HG02759 (cell line): ENCODE measurements around the gene USH2A.

Source experiments
- ATAC-seq: cut with Tn5 transposase; IDR thresholded peaks from one replicate; pipeline ENCODE4 v1.9.1; 2021; ENCODE audit warnings: mild to moderate bottlenecking, moderate library complexity; ENCODE audit not compliant: unreplicated experiment

USH2A gene

DNA sequence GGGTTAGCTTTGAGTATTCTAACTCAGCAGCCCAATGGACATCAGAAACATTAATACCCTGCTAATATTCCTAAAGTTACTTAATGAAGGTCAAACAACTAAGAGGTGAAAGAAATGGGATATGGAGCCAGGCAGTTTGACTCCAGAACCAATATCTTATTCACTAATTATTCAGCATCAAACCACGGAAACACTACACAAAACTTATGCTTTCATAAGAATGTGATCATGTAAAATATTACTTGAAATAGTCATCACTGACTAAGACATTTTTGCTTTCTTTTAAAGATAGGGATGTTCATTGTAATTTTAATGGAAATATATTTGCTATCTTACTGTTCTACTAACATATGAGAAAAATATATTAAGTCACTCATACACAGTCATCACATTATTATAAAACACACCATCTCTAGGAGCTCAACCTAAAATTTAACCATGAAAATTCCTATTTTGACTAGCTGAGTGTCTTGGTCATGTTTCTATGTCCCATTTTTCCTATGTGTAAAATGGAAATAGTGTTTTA, 615.3 kb downstream of the USH2A start:
- ATAC-seq, result no peak

DNA sequence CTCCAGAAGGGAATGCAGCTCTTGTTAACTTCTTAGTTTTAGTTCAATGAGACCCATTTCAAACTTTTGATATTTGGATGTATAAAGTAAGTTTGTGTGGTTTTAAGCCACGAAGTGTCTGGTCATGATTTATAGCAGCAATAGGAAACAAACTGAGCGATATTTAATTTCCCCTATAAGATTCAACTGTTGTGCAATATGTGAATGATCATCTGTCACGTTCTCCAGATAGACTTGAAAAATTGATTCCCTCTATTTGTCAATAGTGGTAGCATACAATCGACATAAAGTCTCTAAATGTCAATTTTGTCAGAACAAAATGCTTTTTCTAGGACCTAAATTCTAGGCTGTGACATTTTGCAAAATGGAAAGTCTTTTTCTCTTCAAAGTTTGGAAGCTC, 616.0 kb downstream of the USH2A start:
- no peak for ATAC-seq

DNA sequence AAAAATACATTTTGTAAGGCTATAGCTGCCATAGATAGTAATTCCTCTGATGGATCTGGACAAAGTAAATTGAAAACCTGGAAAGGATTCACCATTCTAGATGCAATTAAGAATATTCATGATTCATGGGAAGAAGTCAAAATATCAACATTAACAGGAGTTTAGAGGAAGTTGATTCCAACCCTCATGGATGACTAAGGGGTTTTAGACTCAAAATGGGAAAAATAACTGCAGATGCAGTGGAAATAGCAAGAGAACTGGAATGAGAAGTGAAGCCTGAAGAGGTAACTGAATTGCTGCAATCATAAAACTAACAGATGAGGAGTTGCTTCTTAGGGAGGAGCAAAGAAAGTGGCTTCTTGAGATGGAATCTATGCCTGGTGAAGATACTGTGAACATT, 625.4 kb downstream of the USH2A start:
- no peak for ATAC-seq

DNA sequence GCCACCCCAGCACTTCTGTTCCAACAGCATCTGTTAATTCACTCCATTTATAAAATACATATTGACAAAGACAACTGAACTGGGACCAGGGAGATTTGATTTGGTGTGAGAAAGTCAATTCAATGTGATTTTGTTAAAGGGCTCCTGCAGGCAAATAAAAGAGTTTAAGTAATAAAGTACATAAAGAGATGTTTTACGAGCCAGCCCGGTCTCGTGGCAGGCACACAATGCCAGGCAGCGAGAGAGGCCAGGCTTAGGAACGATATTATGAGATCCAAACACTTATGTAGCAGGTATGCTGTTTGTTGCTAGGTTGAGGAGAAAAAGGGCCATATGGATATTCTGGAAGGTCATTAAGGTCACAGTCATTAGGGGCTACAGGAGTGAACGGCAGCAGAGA, 629.1 kb downstream of the USH2A start:
- ATAC-seq, result no peak

DNA sequence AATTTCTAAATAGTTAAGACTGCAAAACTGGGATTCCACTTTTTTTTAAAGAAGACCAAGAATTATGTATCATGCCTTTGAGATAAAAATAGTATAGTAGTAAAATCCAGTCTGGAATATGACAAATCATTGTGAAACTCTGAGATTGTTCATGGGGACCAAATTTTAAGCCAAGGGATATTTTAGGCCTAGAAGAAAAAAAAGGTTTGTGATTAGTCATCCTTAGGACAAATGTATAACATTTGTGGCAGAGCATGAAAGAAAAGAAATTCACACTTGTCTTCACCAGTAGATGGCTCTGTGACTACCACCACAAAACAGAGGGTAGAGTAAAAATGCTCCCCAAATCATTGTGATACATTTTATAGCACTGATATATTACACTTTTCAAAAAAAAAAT, 630.1 kb downstream of the USH2A start:
- no peak for ATAC-seq

DNA sequence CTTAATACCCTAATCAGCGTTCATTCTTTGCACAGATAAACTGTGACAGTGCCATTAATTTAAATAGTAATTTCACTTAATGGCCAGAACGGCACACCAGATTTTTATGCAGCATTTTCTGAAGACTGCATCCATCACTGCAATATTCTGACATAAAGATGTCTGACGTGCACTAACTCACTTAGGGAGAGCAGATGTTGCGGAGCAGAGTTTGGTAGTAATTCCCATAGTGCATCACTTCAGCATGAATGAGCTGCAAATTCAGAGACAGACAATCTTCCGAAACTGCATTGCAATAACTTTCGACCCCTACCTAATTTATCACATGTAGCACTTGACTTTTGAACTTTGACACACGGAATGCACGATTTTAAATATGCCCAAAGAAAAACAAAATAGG, 630.8 kb downstream of the USH2A start:
- no peak for ATAC-seq

DNA sequence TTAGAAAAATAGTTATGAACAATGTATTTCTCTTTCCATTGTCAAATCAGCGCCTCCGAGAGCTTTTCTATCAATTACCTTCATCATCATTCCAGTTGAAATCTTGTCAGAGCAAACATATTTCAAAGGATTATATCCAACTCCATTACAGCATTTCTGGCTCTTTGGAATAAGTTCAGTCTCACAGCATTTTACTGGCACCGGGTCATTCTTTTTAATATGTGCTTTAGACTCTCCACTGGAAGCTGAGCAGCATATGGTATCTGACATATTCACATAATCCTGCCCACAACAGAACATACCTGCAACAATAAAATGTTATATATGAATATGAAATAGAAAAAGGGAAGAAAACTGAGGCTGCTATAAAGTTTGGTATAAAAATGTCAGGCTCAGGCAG, 633.3 kb downstream of the USH2A start:
- no peak for ATAC-seq

DNA sequence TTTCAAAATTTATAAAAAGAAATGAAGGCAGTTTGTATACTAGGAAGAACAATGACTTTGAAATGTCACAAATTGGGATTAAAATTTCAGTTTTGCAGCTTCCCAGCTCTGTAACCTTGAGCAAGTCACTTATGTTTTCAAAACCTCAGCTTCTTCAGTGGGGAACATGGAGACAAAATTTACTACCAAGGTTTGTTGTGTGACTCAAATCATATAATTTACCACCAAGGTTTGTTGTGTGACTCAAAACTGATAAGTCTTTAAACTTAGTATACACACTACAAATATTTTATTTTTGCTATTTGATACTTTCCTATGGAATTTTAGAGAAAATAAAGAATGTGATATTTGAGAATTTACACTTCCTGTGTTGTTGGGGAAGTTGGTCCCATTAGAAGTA, 636.3 kb downstream of the USH2A start:
- no peak for ATAC-seq

DNA sequence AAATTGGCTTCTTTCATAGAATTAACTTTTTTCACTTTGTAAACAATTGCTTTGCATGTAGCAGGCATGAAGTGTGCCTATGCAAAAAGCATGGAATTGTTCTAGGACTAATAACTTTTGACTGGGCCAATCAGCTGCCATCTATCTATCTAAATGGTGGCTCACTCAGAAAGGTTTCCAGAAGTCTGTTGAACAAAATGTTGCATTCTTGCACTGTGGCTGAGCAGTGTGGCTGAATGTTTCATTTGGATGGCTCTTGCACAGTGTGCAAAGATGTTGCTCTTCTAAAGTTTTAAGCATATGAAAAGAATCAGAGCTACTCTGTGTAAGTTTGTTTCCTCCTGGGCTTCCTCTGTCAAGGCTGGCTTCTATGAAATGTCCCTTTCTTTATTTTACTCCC, 642.6 kb downstream of the USH2A start:
- no peak for ATAC-seq

DNA sequence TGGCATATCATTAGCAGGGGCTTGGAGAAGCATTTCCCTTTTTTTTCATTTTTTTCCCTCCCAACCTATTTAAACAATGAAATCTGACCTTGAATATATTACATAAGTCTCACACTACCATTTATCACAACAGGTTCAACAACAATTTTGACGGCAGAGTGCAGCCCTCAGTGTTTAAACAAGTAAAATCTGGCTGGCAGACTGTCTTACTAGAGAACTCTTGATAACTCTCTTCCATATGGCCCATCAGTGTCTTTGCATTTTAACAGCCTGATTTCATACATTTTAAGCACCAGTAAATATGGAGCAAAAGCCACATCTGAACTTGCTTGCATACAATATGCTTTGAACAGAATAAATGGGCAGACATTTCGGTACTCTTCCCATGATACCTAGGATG, 643.1 kb downstream of the USH2A start:
- ATAC-seq, result no peak

DNA sequence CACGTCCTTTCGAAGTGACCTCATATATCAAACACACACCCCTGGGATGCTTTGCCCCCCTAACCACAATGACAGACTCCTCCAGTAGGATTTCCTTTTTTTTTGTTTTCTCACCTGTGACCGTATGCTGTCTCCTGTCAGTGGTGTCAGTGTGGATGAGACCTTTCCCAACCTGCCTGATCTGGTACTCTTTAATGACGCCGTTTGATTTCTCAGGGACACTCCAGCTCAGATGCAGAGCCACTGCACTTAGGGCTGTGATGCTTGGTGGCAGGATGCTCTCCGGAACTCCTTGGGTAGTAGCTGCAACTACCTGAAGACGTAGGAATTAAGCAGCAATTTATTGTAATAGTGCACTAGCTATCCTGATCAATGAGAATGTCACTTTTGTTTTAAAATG, 643.5 kb downstream of the USH2A start:
- ATAC-seq, result no peak

DNA sequence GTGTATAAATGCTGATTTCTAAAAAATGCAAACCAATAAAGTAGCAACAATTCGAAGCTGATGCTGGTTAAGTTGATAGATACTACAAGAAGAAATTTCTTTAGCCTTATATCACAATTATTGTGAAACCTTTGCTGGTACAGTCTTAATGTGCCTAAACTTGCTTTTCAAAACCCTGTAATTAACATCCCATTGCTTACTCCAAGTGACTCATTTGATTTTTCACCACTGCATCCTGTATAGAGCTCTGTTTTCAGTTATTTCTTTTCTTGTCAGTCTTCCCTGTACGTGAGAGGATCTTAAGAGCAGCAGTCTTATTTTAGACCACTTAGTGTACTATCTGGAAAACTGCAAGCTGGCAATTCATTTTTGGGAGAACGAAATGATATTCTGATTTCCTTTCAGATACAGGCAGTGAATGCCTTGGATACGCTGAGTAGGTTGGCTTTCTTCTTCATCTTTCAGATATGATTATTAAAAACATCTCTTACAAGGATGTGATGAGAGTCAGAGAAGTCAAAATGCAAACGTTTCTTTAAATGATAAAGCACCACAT, 645.8 kb downstream of the USH2A start:
- ATAC-seq, result no peak

DNA sequence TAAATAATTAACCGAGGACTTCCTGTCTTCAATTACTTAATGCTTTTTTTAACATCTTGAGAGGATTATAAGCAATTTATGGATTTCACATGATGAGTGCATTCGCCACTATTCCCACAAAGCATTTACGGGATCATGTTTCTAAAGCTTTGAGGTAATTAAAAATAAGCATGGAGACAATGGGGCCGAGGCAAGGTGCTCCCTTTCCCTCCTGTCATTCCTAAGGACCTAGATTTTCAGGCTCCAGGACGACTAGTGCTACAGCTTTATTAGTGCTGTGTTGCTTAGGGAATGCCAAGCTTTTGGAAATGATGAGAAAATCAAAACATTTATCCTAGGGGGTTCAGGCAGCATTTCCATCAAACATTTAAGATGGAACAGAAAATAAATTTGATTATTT, 646.9 kb downstream of the USH2A start:
- ATAC-seq, result no peak

DNA sequence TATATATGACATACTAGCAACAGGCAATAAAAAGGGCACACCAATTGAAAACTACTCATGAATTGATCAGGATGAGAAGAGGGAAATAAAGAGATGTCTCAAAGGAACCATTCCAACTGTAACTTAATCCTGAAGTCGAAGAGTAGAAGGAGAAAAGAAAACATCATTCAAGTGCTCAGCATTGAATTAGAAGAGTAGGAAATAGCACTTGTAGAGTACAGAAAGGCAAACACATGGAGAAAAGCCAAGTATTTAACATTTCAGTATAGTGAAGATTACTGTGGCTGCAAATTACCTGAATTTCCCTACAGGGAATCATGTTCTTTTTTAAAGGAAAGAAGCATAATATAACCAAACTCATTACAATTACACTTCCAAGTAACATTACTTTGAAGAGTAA, 651.1 kb downstream of the USH2A start:
- no peak for ATAC-seq

DNA sequence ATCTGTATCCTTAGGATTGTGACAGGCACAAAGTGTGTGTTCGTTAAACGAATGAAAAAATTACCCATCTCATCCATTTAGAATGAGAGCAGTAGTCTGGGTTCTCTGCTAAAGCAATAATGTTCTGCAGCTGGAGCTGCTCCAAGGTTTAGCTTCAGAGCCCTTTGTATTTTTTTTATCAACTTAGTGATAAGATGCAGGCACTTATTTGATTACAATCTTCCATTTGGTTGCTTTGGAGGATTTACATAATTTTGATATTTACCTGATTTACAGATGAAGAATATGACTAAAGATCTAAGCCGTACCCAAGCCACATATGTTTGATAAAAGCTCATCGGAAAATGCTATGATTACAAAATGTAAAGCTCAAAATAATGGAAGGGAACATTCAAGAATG, 654.9 kb downstream of the USH2A start:
- ATAC-seq, result no peak

DNA sequence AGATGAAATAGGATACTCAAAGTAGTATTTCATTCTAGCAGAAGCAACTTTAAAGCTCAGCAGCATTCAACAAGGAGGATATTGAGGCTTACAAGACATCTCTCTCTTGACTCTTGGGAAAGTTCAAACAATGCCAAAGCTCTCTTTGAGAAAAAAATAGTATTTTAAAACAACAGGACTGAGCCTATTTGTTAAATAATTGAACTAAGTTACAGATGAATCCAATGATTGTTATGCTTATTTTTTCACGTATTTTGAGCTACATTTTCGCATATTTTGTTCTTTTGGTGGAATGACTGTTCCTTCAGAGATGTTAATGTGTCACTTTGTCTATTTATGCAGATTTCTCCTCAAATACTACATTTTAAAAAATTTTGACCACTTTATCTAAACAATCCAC, 655.5 kb downstream of the USH2A start:
- ATAC-seq, result no peak

DNA sequence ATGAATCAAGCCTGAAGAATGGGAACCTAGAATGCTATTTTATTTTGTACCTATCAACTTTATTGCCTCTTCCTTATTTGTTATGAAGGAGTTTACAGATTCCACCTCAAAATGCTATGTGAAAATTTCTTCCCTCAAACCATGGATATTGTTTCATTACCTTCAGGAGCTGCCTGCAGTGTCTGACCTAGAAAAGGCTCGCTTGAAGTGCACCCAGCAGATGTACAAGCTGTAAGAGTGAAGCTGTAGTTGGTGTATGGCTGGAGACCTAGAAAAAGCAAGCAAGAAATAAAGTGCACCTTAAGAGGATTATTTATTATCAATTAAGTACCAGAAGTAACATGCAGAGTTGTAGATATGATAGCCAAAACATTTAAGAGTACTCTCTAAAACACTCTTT, 656.7 kb downstream of the USH2A start:
- ATAC-seq, result no peak

DNA sequence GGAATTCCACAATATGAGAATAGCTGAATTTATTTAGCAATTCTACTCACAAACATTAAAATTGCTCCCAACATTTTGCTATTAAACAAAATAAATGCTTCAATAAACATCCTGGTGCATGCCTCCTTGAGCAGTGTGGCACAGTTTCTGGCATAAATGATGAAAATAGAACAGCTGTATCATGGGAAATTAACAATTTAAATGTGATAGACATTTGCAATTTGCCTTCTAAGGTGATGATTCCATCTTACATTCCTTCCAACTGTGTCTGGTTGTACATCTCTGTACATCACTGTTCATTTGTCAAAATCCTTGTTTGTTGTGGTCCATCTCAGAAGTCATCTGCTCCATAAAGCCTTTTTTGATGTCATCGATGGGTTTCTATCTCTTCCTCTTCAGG, 657.4 kb downstream of the USH2A start:
- no peak for ATAC-seq

DNA sequence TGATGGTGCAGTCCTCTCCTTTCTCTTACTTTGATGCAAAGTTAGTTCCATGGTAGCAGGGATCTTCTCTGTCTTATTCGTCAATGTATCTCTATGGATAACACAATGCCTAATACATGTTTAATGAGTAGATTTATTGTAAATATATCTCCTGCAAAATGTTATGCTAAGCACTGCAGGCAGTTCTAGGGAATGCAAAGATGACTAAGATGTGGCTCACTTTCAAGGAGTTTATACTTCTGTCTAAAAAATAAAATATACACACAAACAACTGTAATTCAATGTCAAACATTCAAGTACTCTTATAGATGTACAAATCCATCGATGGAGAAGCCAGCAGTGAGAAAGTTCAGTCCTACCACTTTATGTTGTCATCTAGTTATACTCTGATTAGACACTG, 661.8 kb downstream of the USH2A start:
- no peak for ATAC-seq

DNA sequence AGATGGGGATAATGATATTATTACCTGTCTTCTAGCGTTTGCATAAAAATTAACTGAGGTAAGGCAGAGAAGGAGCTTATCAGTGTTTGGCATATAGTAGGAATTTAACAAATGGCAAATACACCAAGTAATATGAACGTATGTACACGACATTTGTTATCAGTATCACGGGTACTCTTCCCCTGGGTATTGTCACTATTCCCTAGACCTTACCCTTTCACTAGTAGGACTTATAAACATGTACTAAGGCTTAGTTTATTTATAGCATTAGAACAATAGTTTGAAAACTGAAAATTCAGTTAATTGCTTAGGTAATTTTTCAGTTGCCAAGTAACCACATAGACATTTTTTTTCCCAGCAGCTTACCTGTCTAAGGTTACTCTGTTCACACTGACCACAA, 669.1 kb downstream of the USH2A start:
- ATAC-seq, result no peak

DNA sequence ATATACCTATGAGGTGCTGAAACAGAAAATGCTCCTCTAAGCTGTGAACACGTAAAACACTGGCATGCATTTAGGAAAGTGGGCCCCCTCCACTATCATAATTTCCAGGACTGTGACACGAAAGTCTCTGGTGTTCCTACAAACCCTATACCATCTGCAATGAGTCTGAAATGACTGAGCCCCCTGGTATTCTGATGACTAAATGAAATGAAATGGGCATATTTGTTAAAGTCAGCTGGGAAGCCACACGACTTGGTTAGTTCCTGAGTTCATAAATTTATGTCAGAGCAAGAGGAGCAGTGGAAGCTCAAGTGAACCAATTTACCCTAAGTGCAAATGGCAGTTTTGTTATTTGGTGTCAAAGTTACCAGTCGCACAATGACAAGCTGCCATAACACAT, 673.8 kb downstream of the USH2A start:
- ATAC-seq, result no peak

DNA sequence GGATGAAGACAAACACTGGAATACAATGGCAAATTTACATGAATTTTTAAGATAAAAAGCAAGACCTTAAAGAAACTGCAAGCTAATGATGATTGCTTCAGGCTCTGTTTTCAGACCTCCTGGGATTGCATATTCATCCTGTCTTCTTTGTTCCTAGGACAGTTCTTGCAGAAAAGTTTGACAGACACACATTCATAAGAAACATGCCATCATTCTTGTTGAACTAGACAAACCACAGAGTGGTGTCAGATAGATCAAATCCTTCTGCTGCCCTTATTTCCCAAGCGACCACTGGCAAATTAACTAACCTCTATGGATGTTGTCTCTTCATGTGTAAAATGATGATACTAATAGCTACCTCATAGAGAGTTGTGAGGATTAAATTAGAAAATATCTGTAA, 674.8 kb downstream of the USH2A start:
- no peak for ATAC-seq

DNA sequence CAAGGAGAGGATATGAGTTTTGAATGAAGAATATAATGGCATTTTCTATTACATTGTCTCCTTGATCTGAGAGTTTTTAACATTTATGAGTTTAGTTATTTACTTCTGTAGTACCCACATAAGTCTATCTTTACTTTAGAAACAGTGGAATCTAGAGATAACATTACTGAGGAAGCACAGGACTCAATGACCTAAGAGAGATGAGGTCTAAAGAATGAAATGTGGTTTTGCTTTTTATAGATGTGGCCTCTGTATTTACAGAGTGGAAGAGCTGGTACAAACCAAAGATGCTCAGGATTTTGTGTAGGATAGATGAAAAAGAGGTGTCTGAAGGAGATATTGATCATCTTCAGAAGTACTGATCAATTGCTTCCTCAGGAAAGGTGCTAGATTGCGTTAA, 678.8 kb downstream of the USH2A start:
- ATAC-seq, result no peak

DNA sequence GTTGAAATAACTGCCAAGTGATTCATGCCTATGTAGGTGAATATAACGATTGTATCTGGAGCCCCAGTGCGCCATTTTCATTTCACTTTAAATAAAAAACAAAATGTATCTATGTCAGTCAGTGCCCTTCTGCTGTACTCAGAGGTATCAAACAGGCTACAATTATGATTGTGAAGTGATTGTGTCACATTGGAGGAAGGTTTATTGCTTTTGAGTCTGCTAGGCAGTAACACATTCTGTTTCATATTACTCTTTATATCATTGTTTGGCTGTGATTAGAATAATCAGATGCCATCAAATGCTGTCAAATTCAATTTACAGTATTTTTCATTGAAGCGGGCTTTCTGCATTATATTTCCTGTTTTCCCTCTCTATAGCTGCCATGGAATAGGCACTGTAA, 684.2 kb downstream of the USH2A start:
- ATAC-seq, result no peak
